ENCODE results near the gene RAB28. TPM values are rescaled to one million over a fixed set of nuclear protein-coding genes. Genes with fewer than 3 reads are reported as not detected.

Gene RAB28
- total and polyA plus RNA-seq, 12 donors: 9.7 to 23.1 (median 15.3) TPM

DNA sequence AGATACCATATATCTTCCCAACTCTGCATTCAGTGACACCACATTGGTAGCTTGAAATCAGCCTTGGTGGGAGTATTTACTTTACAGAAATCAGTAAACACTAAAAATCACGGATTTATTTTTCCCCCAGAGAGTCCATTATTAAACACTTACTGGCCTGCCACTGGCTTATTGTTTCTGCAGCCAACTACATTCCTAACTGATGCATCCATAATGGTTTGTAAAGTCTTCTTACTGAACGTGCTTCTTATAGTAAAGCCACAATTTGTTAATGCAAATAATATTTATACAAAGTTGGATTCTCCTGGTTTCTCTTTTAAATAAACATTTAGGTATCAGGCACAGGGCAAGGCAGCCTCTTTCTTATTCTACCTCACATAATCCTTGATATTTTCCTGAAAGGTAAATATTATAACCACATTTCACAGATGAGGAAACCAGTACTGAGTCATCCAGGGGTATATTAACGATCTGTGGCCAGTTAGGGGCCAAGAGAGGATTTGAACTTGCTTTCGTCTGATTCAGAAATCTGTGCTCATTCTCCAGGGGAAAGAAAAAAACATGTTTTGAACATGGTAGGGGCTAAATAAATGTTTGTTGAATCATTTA is 136.5 kb downstream of the RAB28 start:
- intact Hi-C loops (cut with DNase I): no loop called here
- Histone ChIP-seq H3K4me1 (replicated peaks in 1 of 2) (no peaks in the 10 kb centered on the region), H3K27me3 (no peaks in the 10 kb centered on the region), H3K9me3 (replicated peaks in 1 of 3) (no peaks in the 10 kb centered on the region), H3K27ac (no peak overlapping the region), H3K4me3 (no peak overlapping the region), H3K36me3 (replicated peaks in 1 of 2) (no peaks in the 10 kb centered on the region)
- TF ChIP-seq, protein P1, sequence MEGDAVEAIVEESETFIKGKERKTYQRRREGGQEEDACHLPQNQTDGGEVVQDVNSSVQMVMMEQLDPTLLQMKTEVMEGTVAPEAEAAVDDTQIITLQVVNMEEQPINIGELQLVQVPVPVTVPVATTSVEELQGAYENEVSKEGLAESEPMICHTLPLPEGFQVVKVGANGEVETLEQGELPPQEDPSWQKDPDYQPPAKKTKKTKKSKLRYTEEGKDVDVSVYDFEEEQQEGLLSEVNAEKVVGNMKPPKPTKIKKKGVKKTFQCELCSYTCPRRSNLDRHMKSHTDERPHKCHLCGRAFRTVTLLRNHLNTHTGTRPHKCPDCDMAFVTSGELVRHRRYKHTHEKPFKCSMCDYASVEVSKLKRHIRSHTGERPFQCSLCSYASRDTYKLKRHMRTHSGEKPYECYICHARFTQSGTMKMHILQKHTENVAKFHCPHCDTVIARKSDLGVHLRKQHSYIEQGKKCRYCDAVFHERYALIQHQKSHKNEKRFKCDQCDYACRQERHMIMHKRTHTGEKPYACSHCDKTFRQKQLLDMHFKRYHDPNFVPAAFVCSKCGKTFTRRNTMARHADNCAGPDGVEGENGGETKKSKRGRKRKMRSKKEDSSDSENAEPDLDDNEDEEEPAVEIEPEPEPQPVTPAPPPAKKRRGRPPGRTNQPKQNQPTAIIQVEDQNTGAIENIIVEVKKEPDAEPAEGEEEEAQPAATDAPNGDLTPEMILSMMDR (IDR thresholded peaks at IDR 0.05): no peak
- TF ChIP-seq POLR2A (IDR thresholded peaks at IDR 0.05): no peak
- WGBS, 4 donors: 84 to 94% (median 88%) methylated on average over 4 of the region's 4 CpGs
- DNase-seq: no peak

DNA sequence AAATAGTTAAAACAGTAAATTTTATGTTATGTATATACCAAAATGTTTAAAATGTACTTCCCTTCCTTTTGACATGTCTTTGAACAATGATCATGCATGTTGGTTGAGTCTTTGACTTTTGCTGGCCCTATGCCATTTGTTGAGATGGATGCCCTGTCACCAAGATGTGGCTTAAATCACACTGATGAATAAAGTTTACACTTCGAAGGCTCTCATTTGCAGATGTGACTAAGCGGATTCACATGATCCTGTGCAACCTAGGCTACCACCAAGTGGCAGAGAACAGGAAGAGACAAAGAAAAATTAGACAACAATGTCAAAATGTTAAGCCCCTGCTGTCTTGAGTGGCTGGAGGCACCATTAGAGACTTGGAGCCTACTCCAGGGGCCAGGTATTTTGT is 139.9 kb downstream of the RAB28 start:
- H3K4me3 ChIP-seq: no peak overlapping the region
- H3K36me3 ChIP-seq (replicated peaks in 1 of 2): no peaks in the 10 kb centered on the region
- no peaks in the 10 kb centered on the region for H3K4me1 ChIP-seq (replicated peaks in 1 of 2)
- TF ChIP-seq, protein P1 (IDR thresholded peaks at IDR 0.05): no peak
- no peak for TF ChIP-seq POLR2A (IDR thresholded peaks at IDR 0.05)
- H3K9me3 ChIP-seq (replicated peaks in 1 of 3): no peaks in the 10 kb centered on the region
- no peak for DNase-seq
- 75 to 88% (median 84%) methylated on average over 2 of the region's 2 CpGs for WGBS, 4 donors
- no peak overlapping the region for H3K27ac ChIP-seq
- no peaks in the 10 kb centered on the region for H3K27me3 ChIP-seq
- intact Hi-C loops (cut with DNase I): no loop called here

DNA sequence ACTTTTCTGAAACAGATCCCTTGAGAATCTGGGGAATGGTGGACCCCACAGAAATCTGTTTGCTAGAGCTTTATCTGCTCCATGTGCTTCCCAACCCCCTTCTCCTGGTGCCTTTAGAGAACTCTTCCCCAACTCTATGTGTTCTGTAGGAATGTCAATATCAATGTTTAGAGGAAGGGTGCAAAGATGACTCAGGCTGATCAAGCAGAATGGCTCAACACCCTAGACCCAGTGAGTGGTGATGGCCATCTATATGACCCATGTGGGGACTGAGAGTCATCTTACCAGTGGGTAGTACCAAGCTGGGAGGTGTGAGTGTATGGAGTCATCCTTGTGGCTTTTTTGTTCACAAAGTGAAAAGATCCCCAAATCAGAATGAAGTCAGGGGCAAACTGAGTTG is 143.5 kb downstream of the RAB28 start:
- Histone ChIP-seq H3K27me3 (no peaks in the 10 kb centered on the region), H3K4me3 (no peak overlapping the region), H3K36me3 (replicated peaks in 1 of 2) (no peaks in the 10 kb centered on the region), H3K4me1 (replicated peaks in 1 of 2) (no peaks in the 10 kb centered on the region), H3K9me3 (replicated peaks in 1 of 3) (no peaks in the 10 kb centered on the region), H3K27ac (no peak overlapping the region)
- TF ChIP-seq, protein P1 (IDR thresholded peaks at IDR 0.05): no peak
- no peak for TF ChIP-seq POLR2A (IDR thresholded peaks at IDR 0.05)
- DNase-seq: no peak
- intact Hi-C loops (cut with DNase I): no loop called here

GRCh38 chr4:13331827-13332226 is 152.3 kb downstream of the RAB28 start:
- intact Hi-C loops (cut with DNase I): no loop called here
- Histone ChIP-seq H3K4me3 (no peak overlapping the region), H3K9me3 (replicated peaks in 1 of 3) (no peaks in the 10 kb centered on the region), H3K27me3 (no peaks in the 10 kb centered on the region), H3K4me1 (replicated peaks in 1 of 2) (no peaks in the 10 kb centered on the region), H3K36me3 (replicated peaks in 1 of 2) (no peaks in the 10 kb centered on the region), H3K27ac (no peak overlapping the region)
- no peak for DNase-seq
- 86 to 98% (median 92%) methylated on average over 3 to 4 of the region's 4 CpGs for WGBS, 4 donors
- TF ChIP-seq, protein P1 (IDR thresholded peaks at IDR 0.05): no peak
- TF ChIP-seq POLR2A (IDR thresholded peaks at IDR 0.05): no peak

Measured in adrenal gland (tissue), 12 donors.